Measurements from ENCODE around the gene SLC7A6.

Gene SLC7A6

GRCh38 chr16:68257906-68258800 lies 6.2 kb upstream of the SLC7A6 start:
- peak; percentile 35 for DNase-seq

- no peak for DNase-seq
Measured at GRCh38 chr16:68259007-68259825, 5.1 kb upstream of the SLC7A6 start.

- no peak for DNase-seq
Measured at GRCh38 chr16:68263559-68264127, 683 bp upstream of the SLC7A6 start.

GRCh38 chr16:68265078-68265920 lies 973 bp downstream of the SLC7A6 start:
- no peak for DNase-seq

- peak; percentile 31 for DNase-seq
Measured at GRCh38 chr16:68267612-68268405, 3.5 kb downstream of the SLC7A6 start.

GRCh38 chr16:68269793-68270192 lies 5.5 kb downstream of the SLC7A6 start:
- DNase-seq, result no peak

- DNase-seq, result no peak
Measured at GRCh38 chr16:68270353-68270752, 6.0 kb downstream of the SLC7A6 start.

GRCh38 chr16:68272507-68273209 lies 8.3 kb downstream of the SLC7A6 start:
- DNase-seq, result peak; percentile 77

- DNase-seq, result no peak
Measured at GRCh38 chr16:68273459-68273858, 9.1 kb downstream of the SLC7A6 start.

- no peak for DNase-seq
Measured at GRCh38 chr16:68273896-68274295, 9.6 kb downstream of the SLC7A6 start.

GRCh38 chr16:68274441-68274840 lies 10.1 kb downstream of the SLC7A6 start:
- DNase-seq, result no peak

- peak; percentile 45 for DNase-seq
Measured at GRCh38 chr16:68275611-68276191, 11.4 kb downstream of the SLC7A6 start.

- DNase-seq, result no peak
Measured at GRCh38 chr16:68276223-68276622, 11.9 kb downstream of the SLC7A6 start.

- no peak for DNase-seq
Measured at GRCh38 chr16:68279726-68280558, 15.6 kb downstream of the SLC7A6 start.

- no peak for DNase-seq
Measured at GRCh38 chr16:68281368-68282063, 17.2 kb downstream of the SLC7A6 start.

- DNase-seq, result no peak
Measured at GRCh38 chr16:68282064-68282452, 17.7 kb downstream of the SLC7A6 start.

- no peak for DNase-seq
Measured at GRCh38 chr16:68283346-68283745, 19.0 kb downstream of the SLC7A6 start.

- DNase-seq, result no peak
Measured at GRCh38 chr16:68283801-68284598, 19.7 kb downstream of the SLC7A6 start.

Measured in NCI-H510A treated with DMSO at 0.1 percent for 48 hours (cell line).